HepG2 (cell line): ENCODE measurements around the gene BCAS3. TPM values are rescaled to one million over a fixed set of nuclear protein-coding genes. Genes with fewer than 3 reads are reported as not detected.
A peak's percentile ranks its signal among the peaks of the same experiment; 100 is the strongest.

Source experiments
- ATAC-seq: fragments of 200-7000 bp; cut with Tn5 transposase; 3 replicates; pipeline ENCODE4 v1.9.1; 2020; ENCODE audit warnings: mild to moderate bottlenecking, moderate library complexity
- BruUV-seq: library from RNA; stranded (reverse); fragments of 400-500 nt; replicated peaks from 2 replicates; lab custom pipeline; 2021; lab: Mats Ljungman, UMichigan
- CTCF ChIA-PET: fragments of 300-600 bp; formaldehyde crosslinking; extraction: SDS; loops from one replicate; lab custom pipeline; 2021; ENCODE audit warnings: low total read pairs, inconsistent platforms, low intra/inter-chr PET ratio; lab: Yijun Ruan, JAX
- POLR2A ChIA-PET: fragments of 350-600 bp; sonication (Branson Sonifier 250); formaldehyde crosslinking; loops from one replicate; lab custom pipeline; 2020; ENCODE audit warnings: antibody characterized with exemption, inconsistent platforms; lab: Yijun Ruan, JAX
- DNase-seq: peaks from one replicate; pipeline ENCODE4 v3.0.0-alpha.2; 2015; ENCODE audit warnings: low spot score
- FAIRE-seq: peaks from 3 replicates; lab custom pipeline; 2011; peaks lifted over from hg19 to GRCh38; lab: Jason Lieb, UNC
- H2AFZ ChIP-seq: one replicate; pipeline ENCODE4 v1.6.1; 2011; ENCODE audit warnings: low read length, inconsistent platforms
- H3K27ac ChIP-seq: fragments of 300-600 bp; 3 replicates; pipeline ENCODE4 v1.8.0; 2011; ENCODE audit warnings: mixed run types, mild to moderate bottlenecking, mixed read lengths, low read length, inconsistent platforms; ENCODE audit not compliant: insufficient read depth; ENCODE audit errors: extremely low read length
- H3K27me3 ChIP-seq, 2 experiments: fragments of 200-600 bp in 1 of 2; 2 replicates in 1 of 2; 3 replicates in 1 of 2; pipeline versions ENCODE4 v1.6.0 to v1.8.0; 2011; ENCODE audit warnings: low read length in 2 of 2, mild to moderate bottlenecking in 2 of 2, moderate library complexity in 2 of 2, inconsistent platforms in 1 of 2; ENCODE audit not compliant: insufficient read depth in 2 of 2, control insufficient read depth in 1 of 2
- H3K36me3 ChIP-seq, 2 experiments: fragments of 200-600 bp in 1 of 2; replicated peaks in 1 of 2; 2 replicates in 1 of 2; 3 replicates in 1 of 2; pipeline versions ENCODE4 v1.5.1 to v1.8.0; 2011; ENCODE audit warnings: low read length in 2 of 2, inconsistent platforms in 1 of 2; ENCODE audit not compliant: insufficient read depth in 2 of 2, control insufficient read depth in 1 of 2
- H3K4me1 ChIP-seq: 2 replicates; pipeline ENCODE4 v1.5.1; 2012; ENCODE audit warnings: low read length, inconsistent platforms; ENCODE audit not compliant: insufficient read depth
- H3K4me2 ChIP-seq: 2 replicates; pipeline ENCODE4 v1.6.0; 2011; ENCODE audit warnings: low read depth, low read length, inconsistent platforms
- H3K4me3 ChIP-seq, 3 experiments: fragments of 200-600 bp in 1 of 3; sonication (generic), shearing (Covaris generic) in 1 of 3; replicated peaks in 1 of 3; 2 replicates each; pipeline ENCODE4 v1.5.1; 2011 to 2016; ENCODE audit warnings: low read length in 3 of 3, inconsistent platforms in 2 of 3, low read depth in 2 of 3, mild to moderate bottlenecking in 2 of 3, control low read depth in 1 of 3, mixed read lengths in 1 of 3; ENCODE audit not compliant: insufficient read depth in 1 of 3
- H3K79me2 ChIP-seq: one replicate; pipeline ENCODE4 v1.6.1; 2011; ENCODE audit warnings: low read length, inconsistent platforms; ENCODE audit not compliant: insufficient read depth
- H3K9ac ChIP-seq: 2 replicates; pipeline ENCODE4 v1.6.0; 2011; ENCODE audit warnings: mild to moderate bottlenecking, low read depth, low read length, inconsistent platforms; ENCODE audit not compliant: insufficient read depth
- H3K9me3 ChIP-seq: 2 replicates; pipeline ENCODE4 v1.5.1; 2012; ENCODE audit warnings: mild to moderate bottlenecking, low read length
- H4K20me1 ChIP-seq: 2 replicates; pipeline ENCODE4 v1.6.0; 2011; ENCODE audit warnings: inconsistent platforms, mild to moderate bottlenecking, low read length, moderate library complexity; ENCODE audit not compliant: insufficient read depth
- ARID5B ChIP-seq: IDR thresholded peaks from 2 replicates; pipeline ENCODE4 v1.4.0; 2020; ENCODE audit warnings: mild to moderate bottlenecking, missing genetic modification reagents
- CEBPG ChIP-seq: IDR thresholded peaks from 2 replicates; pipeline ENCODE4 v1.6.1; 2016
- HDAC2 ChIP-seq: sonication (generic); formaldehyde crosslinking; IDR thresholded peaks from 2 replicates; pipeline ENCODE4 v1.4.0; 2020; ENCODE audit warnings: missing genetic modification reagents
- HMG20A ChIP-seq: IDR thresholded peaks from 2 replicates; pipeline ENCODE4 v1.6.1; 2016; ENCODE audit warnings: borderline replicate concordance
- NCOR1 ChIP-seq: fragments of 200-600 bp; sonication (generic); IDR thresholded peaks from 2 replicates; pipeline ENCODE4 v1.7.0; 2017; ENCODE audit warnings: antibody characterized with exemption, low read length, borderline replicate concordance
- PAXIP1 ChIP-seq: sonication (generic); formaldehyde crosslinking; conservative IDR thresholded peaks from 2 replicates; pipeline ENCODE4 v1.4.0; 2020; ENCODE audit warnings: mild to moderate bottlenecking, missing genetic modification reagents, moderate library complexity
- PPARG ChIP-seq: conservative IDR thresholded peaks from 2 replicates; pipeline ENCODE4 v1.6.1; 2016; ENCODE audit warnings: missing biosample characterization, missing genetic modification reagents
- STAT5B ChIP-seq: sonication (generic); formaldehyde crosslinking; IDR thresholded peaks from 2 replicates; pipeline ENCODE4 v1.4.0; 2020; ENCODE audit warnings: missing genetic modification reagents
- YEATS2 ChIP-seq: sonication (generic); formaldehyde crosslinking; IDR thresholded peaks from 2 replicates; pipeline ENCODE4 v1.4.0; 2020; ENCODE audit warnings: missing genetic modification reagents, borderline replicate concordance
- ZNF121 ChIP-seq: sonication (generic); formaldehyde crosslinking; IDR thresholded peaks from 2 replicates; pipeline ENCODE4 v1.5.0; 2020; ENCODE audit warnings: mild to moderate bottlenecking, missing genetic modification reagents
- ZNF3 ChIP-seq: IDR thresholded peaks from 2 replicates; pipeline ENCODE4 v1.7.0; 2017; ENCODE audit warnings: inconsistent platforms
- ZNF513 ChIP-seq: sonication (generic); formaldehyde crosslinking; conservative IDR thresholded peaks from 2 replicates; pipeline ENCODE4 v1.5.0; 2020; ENCODE audit warnings: missing genetic modification reagents
- ZNF550 ChIP-seq: sonication (generic); formaldehyde crosslinking; IDR thresholded peaks from 2 replicates; pipeline ENCODE4 v1.4.0; 2020; ENCODE audit warnings: mild to moderate bottlenecking, missing genetic modification reagents, borderline replicate concordance
- WGBS: methylation state at CpG from one replicate; pipeline ENCODE4 v1.1.6; 2017; ENCODE audit warnings: low lambda C conversion rate; 5-methylcytosine and 5-hydroxymethylcytosine counted together
- in situ Hi-C: cut with HindIII; loops from 2 replicates; pipeline ENCODE4 v1.10.0; 2017; ENCODE audit warnings: low pct_unique_long_range_greater_than_20kb; ENCODE audit not compliant: extremely low pct_ligation_motif_present
- intact Hi-C: fragments of 100-400 bp; cut with micrococcal nuclease; formaldehyde crosslinking; loops from one replicate; pipeline ENCODE4 v1.10.0; 2022; ENCODE audit not compliant: unreplicated experiment
- polyA plus RNA-seq, 8 experiments: library from polyadenylated mRNA; depleted of rRNA in 3 of 8; stranded (reverse) in 7 of 8; unstranded in 1 of 8; fragments of >200 nt; fragmentation: Illumina TruSeq in 4 of 8; extraction: Trizol in 4 of 8; gene quantifications; 2 replicates each; pipeline versions ENCODE4 v1.2.1 to v1.2.3, GENCODE V29; 2011 to 2016; ENCODE audit warnings: low read depth in 4 of 8, missing spikeins in 1 of 8, mixed read lengths in 1 of 8; ENCODE audit not compliant: insufficient read depth in 1 of 8
- total RNA-seq, 5 experiments: library from RNA; depleted of rRNA; stranded (reverse); fragments of >200 nt; fragmentation: Illumina TruSeq; extraction: Trizol; gene quantifications; 2 replicates each; pipeline ENCODE4 v1.2.3, GENCODE V29; 2016; ENCODE audit warnings: low read depth in 1 of 5
- TF ChIP-seq, protein P1 (sequence below): IDR thresholded peaks from 2 replicates; pipeline ENCODE4 v1.6.1; 2016; ENCODE audit warnings: mild to moderate bottlenecking

The BCAS3 gene
- total and polyA plus RNA-seq, 2 of the 13 experiments (the other 11 are each of a cell fraction or from before 2014, with no cell fraction given): 10.7 to 11.2 TPM

- TF ChIP-seq ZNF513 (no peak), ZNF550 (CRISPR knock-in tag) (no peak), YEATS2 (CRISPR knock-in tag) (no peak), HMG20A (CRISPR knock-in tag) (no peak), ZNF3 (CRISPR knock-in tag) (no peak)
- TF ChIP-seq, all 625 proteins: peak for 0
Measured at GRCh38 chr17:61427567-61427966, 749.9 kb downstream of the BCAS3 start (continued).

DNA sequence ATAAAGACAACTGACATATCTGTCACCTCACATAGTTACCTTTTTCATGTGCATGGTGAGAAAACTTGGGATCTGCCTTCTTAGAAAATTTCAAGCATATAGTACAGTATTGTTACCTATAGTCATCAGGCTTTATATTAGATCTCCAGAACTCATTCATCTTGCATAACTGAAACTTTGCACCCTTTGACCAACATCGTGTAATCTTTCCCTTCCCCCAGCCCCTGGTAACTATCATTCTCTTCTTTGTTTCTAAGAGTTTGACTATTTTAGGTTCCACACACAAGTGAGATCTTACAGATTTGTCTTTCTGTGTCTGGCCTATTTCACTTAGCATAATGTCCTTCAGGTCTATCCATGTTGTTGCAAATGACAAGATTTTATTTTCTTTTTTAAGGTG is 751.6 kb downstream of the BCAS3 start:
- Histone ChIP-seq H2AFZ (no peak overlapping the region), H3K9me3 (no peaks in the 10 kb centered on the region), H3K4me2 (no peak overlapping the region), H3K27me3 (no peaks in the 10 kb centered on the region), H4K20me1 (no peaks in the 10 kb centered on the region), H3K36me3 (no peaks in the 10 kb centered on the region), H3K9ac (no peak overlapping the region), H3K79me2 (no peaks in the 10 kb centered on the region), H3K27ac (peak overlapping the region; percentile 31), H3K4me1 (peaks cover 53% of the 10 kb centered on the region), H3K4me3 (no peak overlapping the region)
- ATAC-seq: no peak
- intact Hi-C loops: no loop called here
- 0% methylated on average over 1 of the region's 1 CpG for WGBS
- POLR2A ChIA-PET: no interaction called here
- in situ Hi-C loops: loop anchor here (10.0 kb wide), 1 partner anchor 126 kb away; no protein-coding TSS in a partner anchor
- FAIRE-seq: peak; percentile 28
- BruUV-seq: no TSS peak
- peak; percentile 77 for DNase-seq
- CTCF ChIA-PET: no interaction called here
- peak; percentile 78 for TF ChIP-seq CEBPG (CRISPR knock-in tag)
- TF ChIP-seq ZNF121 (CRISPR knock-in tag): no peak
- peak; percentile 45; the same call in 1 of the 2 replicates for TF ChIP-seq NCOR1
- TF ChIP-seq PAXIP1 (CRISPR knock-in tag): 0 out of 2 replicates have a peak, but pooled peaks have one; percentile 19
- no peak for TF ChIP-seq STAT5B (CRISPR knock-in tag)
- peak; percentile 76 for TF ChIP-seq ARID5B (CRISPR knock-in tag)
- peak; percentile 80 for TF ChIP-seq PPARG
- TF ChIP-seq, protein P1, sequence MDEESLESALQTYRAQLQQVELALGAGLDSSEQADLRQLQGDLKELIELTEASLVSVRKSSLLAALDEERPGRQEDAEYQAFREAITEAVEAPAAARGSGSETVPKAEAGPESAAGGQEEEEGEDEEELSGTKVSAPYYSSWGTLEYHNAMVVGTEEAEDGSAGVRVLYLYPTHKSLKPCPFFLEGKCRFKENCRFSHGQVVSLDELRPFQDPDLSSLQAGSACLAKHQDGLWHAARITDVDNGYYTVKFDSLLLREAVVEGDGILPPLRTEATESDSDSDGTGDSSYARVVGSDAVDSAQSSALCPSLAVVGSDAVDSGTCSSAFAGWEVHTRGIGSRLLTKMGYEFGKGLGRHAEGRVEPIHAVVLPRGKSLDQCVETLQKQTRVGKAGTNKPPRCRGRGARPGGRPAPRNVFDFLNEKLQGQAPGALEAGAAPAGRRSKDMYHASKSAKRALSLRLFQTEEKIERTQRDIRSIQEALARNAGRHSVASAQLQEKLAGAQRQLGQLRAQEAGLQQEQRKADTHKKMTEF (CRISPR knock-in tag): peak; percentile 44; the same call in 1 of the 2 replicates
- peak; percentile 40; the same call in 1 of the 2 replicates for TF ChIP-seq HDAC2 (CRISPR knock-in tag)
